ENCODE results near the gene PITPNM3.

GRCh38 chr17:6454495-6455320, 101.6 kb downstream of the PITPNM3 start:
- TF ChIP-seq CTCF (conservative IDR thresholded peaks at IDR 0.05 in 1 of 2, IDR thresholded peaks at IDR 0.05 in 1 of 2; ENCODE audit: extremely low read depth in 1 of 2, insufficient read depth in 1 of 2, low read depth in 1 of 2, low read length in 2 of 2) = no peak
- TF ChIP-seq EZH2 (IDR thresholded peaks at IDR 0.05; ENCODE audit: borderline replicate concordance, low read length) = no peak
